GM18909 (cell line): ENCODE results near the gene FIGN.

Experiments used
- ATAC-seq: cut with Tn5 transposase; IDR thresholded peaks from one replicate; pipeline ENCODE4 v1.9.1; 2021; ENCODE audit warnings: mild to moderate bottlenecking; ENCODE audit not compliant: unreplicated experiment, poor library complexity

FIGN gene, protein sequence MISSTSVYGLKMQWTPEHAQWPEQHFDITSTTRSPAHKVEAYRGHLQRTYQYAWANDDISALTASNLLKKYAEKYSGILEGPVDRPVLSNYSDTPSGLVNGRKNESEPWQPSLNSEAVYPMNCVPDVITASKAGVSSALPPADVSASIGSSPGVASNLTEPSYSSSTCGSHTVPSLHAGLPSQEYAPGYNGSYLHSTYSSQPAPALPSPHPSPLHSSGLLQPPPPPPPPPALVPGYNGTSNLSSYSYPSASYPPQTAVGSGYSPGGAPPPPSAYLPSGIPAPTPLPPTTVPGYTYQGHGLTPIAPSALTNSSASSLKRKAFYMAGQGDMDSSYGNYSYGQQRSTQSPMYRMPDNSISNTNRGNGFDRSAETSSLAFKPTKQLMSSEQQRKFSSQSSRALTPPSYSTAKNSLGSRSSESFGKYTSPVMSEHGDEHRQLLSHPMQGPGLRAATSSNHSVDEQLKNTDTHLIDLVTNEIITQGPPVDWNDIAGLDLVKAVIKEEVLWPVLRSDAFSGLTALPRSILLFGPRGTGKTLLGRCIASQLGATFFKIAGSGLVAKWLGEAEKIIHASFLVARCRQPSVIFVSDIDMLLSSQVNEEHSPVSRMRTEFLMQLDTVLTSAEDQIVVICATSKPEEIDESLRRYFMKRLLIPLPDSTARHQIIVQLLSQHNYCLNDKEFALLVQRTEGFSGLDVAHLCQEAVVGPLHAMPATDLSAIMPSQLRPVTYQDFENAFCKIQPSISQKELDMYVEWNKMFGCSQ

GRCh38 chr2:163735685-163736432, at the start of gene FIGN:
Gene FIGN (minus strand): TSS chr2:163736008. CDS start chr2:163734927, 1,081 bp downstream.
- ATAC-seq = no peak

DNA sequence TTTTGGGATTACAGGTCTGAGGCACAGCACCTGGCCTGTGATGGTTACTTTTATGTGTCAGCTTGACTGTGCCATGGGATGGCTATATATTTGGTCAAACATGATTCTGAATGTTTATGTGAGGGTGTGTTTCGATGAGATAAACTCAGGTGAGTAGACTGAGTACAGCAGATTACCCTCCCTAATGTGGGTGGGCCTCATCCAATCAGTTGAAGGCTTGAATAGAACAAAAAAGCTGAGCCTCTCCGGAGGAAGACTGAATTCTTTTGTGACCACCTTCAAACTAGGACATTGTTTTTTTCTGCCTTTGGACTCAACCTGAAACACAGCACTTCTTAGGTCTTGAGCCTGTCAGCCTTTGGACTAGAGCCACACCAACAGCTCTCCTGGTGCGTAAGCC, 49.4 kb upstream of the FIGN start:
- no peak for ATAC-seq

GRCh38 chr2:163779970-163780597, 44.3 kb upstream of the FIGN start:
- no peak for ATAC-seq

GRCh38 chr2:163778045-163778781, 42.4 kb upstream of the FIGN start:
- no peak for ATAC-seq

GRCh38 chr2:163775304-163775703, 39.5 kb upstream of the FIGN start:
- ATAC-seq = no peak

DNA sequence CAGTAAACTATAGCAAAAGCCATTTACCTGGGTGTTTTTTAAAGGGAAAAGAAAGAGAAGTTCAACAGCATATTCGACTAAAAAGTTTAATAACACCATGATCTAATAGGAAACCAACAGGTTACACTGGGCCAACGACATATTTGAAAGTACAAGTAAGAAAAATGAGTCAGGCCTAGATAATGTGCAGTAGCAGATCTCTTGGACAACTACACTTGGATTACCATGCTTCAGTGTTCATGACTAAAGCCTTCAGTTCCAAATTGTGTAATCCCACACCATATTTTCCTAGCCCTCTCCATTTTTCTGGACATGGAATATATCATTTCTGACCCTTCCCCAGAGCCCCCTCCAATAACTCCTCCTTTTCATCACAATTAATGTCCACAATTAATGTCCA, 39.1 kb upstream of the FIGN start:
- ATAC-seq = no peak

GRCh38 chr2:163773276-163773675, 37.5 kb upstream of the FIGN start:
- ATAC-seq = no peak

GRCh38 chr2:163771596-163771995, 35.8 kb upstream of the FIGN start:
- no peak for ATAC-seq

DNA sequence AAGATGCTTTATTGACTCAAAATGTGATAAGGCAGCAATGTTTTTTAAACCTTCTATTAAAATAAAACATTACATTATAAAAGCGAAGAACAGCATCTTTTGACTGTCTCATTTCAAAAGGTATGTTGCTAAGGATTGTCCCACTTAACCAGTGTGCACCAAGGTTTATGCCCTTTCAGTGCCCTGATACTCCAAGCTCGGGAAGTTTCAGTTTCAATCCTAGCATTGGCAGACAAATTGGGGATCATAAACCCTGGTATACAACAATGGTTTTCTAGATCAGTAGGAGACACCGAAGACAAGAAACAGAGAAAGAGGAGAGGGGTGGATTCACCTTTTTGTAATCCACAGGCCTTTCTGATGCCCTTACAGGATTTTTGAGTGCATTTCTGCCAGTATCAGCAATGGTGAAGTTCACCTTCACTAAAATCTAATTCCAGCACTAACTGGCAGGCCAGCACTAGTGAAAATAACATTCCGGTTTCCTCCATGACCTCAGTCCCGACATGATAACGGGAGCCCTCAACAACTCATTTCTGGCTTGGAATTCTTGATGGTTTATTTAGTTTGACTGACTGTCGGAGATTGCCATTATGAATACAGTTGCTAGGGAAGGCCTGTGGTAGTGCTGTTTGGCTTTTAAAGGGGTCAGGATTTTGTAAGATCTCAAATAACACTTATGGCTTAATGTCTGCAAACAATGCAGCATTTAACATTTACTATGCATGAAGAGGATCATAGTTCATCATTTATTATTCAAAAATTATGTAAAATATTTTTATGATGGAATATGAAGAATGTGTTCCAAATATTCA, 33.3 kb upstream of the FIGN start:
- no peak for ATAC-seq

GRCh38 chr2:163767097-163767496, 31.3 kb upstream of the FIGN start:
- no peak for ATAC-seq

GRCh38 chr2:163764566-163764965, 28.8 kb upstream of the FIGN start:
- no peak for ATAC-seq

DNA sequence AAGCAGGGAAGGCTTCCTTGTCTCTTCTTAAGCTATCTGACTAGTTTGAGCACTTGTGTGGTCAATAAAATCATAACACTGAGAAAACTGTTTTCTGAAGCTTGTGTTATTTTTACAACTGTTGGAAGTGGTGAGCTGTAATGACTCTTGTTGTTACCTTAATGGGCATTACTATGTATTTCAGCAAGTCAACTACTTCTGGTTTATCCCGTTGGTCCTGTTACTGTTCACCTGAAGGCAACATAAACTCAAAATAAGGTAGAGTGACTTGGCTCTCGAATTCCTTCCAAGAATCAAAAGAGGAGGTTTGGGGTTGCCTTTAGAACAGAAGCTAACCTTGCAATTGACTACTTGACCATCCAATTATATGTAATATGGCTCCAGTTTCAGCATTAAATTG, 23.2 kb upstream of the FIGN start:
- ATAC-seq = no peak

GRCh38 chr2:163757814-163758213, 22.0 kb upstream of the FIGN start:
- no peak for ATAC-seq

GRCh38 chr2:163756588-163756987, 20.8 kb upstream of the FIGN start:
- no peak for ATAC-seq

- ATAC-seq = no peak
Observed at GRCh38 chr2:163755366-163755765, 19.6 kb upstream of the FIGN start.

- ATAC-seq = no peak
Observed at GRCh38 chr2:163753726-163754125, 17.9 kb upstream of the FIGN start.

DNA sequence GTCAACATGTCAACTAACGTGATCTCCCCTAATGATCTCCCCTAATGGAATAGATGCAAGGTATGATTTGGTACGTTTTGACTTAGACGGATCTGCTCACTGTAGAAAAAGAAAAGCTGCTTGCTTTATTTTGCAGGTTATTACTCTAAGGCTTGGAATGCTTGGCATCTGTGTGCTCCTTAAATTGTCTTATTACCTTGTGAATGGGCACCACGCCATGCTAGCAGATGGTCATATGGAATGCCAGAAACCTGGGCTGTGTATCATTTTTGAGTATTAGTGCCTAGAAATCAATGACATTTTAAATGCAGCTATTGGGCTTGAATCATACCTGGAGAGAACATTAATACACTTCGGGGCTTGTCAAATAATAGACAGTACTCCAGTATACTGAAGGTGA, 16.5 kb upstream of the FIGN start:
- no peak for ATAC-seq

DNA sequence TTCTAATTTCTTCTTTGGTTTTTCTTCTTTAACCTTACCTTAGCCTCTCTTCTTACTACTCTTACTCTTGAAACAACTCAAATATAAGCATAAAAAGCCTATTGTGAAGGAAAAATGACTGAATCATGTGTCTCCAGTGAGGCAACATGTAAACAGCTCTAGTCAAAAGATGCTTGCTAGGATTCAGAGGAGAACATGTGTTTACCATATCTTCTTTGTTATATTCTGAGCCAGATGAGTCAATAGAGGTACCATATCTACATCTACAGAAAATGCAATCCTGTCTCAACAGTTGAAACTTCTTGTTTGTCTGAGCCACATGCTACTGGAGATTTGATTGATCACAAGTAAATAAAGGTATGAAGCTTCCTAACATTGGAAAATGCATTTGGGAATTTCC, 15.9 kb upstream of the FIGN start:
- ATAC-seq = no peak

DNA sequence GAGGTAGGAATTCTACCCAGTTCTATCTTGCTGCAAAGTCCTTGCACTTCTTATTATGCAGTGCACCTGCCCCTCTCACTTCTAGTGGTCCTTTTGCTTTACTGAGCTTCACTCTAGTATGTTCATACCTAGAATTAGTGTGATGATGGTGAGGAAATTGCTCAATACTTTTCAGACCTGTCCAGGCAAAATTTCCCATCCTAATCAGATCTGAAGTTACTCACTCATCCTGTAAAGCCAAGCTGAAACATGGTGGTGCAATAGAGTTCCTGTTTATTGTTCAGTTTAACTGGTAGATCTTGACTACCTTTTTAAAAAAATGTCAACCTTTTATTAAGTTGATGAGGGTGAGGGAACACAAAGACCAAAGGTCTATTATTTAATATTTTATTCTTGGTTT, 12.6 kb upstream of the FIGN start:
- ATAC-seq = no peak
